Measurements from ENCODE around the gene LRBA.
"Not testable (repeated sequence)": the region's sequence is repeated elsewhere in the genome, so short reads cannot be mapped to it uniquely, and the experiment has no call there.

The LRBA gene

GRCh38 chr4:151031831-151032605 is 16.9 kb upstream of the LRBA start:
- ATAC-seq, result peak; percentile 81

GRCh38 chr4:151029537-151029936 is 14.5 kb upstream of the LRBA start:
- Mint-ChIP-seq H3K27ac (peak overlapping the region; percentile 89), H3K4me1 (peaks cover 25% of the 10 kb centered on the region), H3K36me3 (peaks cover 16% of the 10 kb centered on the region), H3K9me3 (no peaks in the 10 kb centered on the region), H3K4me3 (peak overlapping the region; percentile 69)
- ATAC-seq (peak; percentile 71), DNase-seq (ENCODE audit: low spot score in 2 of 2) (peak in 1 of 2 donors; percentile 63)

More at GRCh38 chr4:151031831-151032605, 16.9 kb upstream of the LRBA start:
- Mint-ChIP-seq H3K36me3 (peaks cover 16% of the 10 kb centered on the region), H3K4me1 (peaks cover 25% of the 10 kb centered on the region), H3K9me3 (no peaks in the 10 kb centered on the region), H3K27ac (peak overlapping the region; percentile 89), H3K4me3 (peak overlapping the region; percentile 69)
- peak in 1 of 2 donors; percentile 59 for DNase-seq (ENCODE audit: low spot score in 2 of 2)

- H3K27ac Mint-ChIP-seq, result peak overlapping the region; percentile 89
- ATAC-seq; DNase-seq (ENCODE audit: low spot score in 2 of 2); H3K9me3 Mint-ChIP-seq: not testable (repeated sequence)
- peaks cover 16% of the 10 kb centered on the region for H3K36me3 Mint-ChIP-seq
- peak overlapping the region; percentile 69 for H3K4me3 Mint-ChIP-seq
- peaks cover 25% of the 10 kb centered on the region for H3K4me1 Mint-ChIP-seq
These were observed 13.9 kb upstream of the LRBA start for GRCh38 chr4:151029006-151029405.

GRCh38 chr4:151025759-151026158 is 10.7 kb upstream of the LRBA start:
- no peak for DNase-seq (ENCODE audit: low spot score in 2 of 2)
- ATAC-seq, result no peak
- Mint-ChIP-seq H3K36me3 (peaks cover 10% of the 10 kb centered on the region), H3K4me1 (peaks cover 3% of the 10 kb centered on the region), H3K27ac (no peak overlapping the region), H3K4me3 (no peak overlapping the region), H3K9me3 (no peaks in the 10 kb centered on the region)

- DNase-seq (ENCODE audit: low spot score in 2 of 2), result no peak
- Mint-ChIP-seq H3K27ac (no peak overlapping the region), H3K4me1 (no peaks in the 10 kb centered on the region), H3K4me3 (no peak overlapping the region), H3K36me3 (no peaks in the 10 kb centered on the region), H3K9me3 (no peaks in the 10 kb centered on the region)
- ATAC-seq, result no peak
These were observed 7.5 kb upstream of the LRBA start for GRCh38 chr4:151022586-151022985.

GRCh38 chr4:151021637-151022334 is 6.7 kb upstream of the LRBA start:
- DNase-seq (ENCODE audit: low spot score in 2 of 2) (no peak), ATAC-seq (no peak)
- Mint-ChIP-seq H3K9me3 (no peaks in the 10 kb centered on the region), H3K4me3 (no peak overlapping the region), H3K4me1 (peaks cover under 1% of the 10 kb centered on the region), H3K36me3 (no peaks in the 10 kb centered on the region), H3K27ac (no peak overlapping the region)

GRCh38 chr4:151015459-151016347 is 619 bp upstream of the LRBA start:
- H3K27ac Mint-ChIP-seq, result peak overlapping the region; percentile 96
- H3K4me3 Mint-ChIP-seq, result peak overlapping the region; percentile 96
- peaks cover 33% of the 10 kb centered on the region for H3K4me1 Mint-ChIP-seq
- H3K9me3 Mint-ChIP-seq, result no peaks in the 10 kb centered on the region
- H3K36me3 Mint-ChIP-seq, result peaks cover 30% of the 10 kb centered on the region
- ATAC-seq (peak; percentile 91), DNase-seq (ENCODE audit: low spot score in 2 of 2) (peak; percentile 82 to 87)

- peak overlapping the region; percentile 96 for H3K27ac Mint-ChIP-seq
- H3K4me3 Mint-ChIP-seq, result peak overlapping the region; percentile 96
- H3K4me1 Mint-ChIP-seq, result peaks cover 33% of the 10 kb centered on the region
- DNase-seq (ENCODE audit: low spot score in 2 of 2) (no peak), ATAC-seq (no peak)
- H3K36me3 Mint-ChIP-seq, result peaks cover 47% of the 10 kb centered on the region
- H3K9me3 Mint-ChIP-seq, result no peaks in the 10 kb centered on the region
These were observed 1.1 kb downstream of the LRBA start for GRCh38 chr4:151013944-151014343.

- peak in 1 of 2 donors; percentile 23 for DNase-seq (ENCODE audit: low spot score in 2 of 2)
- Mint-ChIP-seq H3K27ac (peak overlapping the region; percentile 96), H3K4me1 (peaks cover 33% of the 10 kb centered on the region), H3K9me3 (no peaks in the 10 kb centered on the region), H3K4me3 (peak overlapping the region; percentile 96), H3K36me3 (peaks cover 52% of the 10 kb centered on the region)
- no peak for ATAC-seq
These were observed 1.6 kb downstream of the LRBA start for GRCh38 chr4:151013491-151013890.

- peak in 1 of 2 donors; percentile 47 for DNase-seq (ENCODE audit: low spot score in 2 of 2)
These were observed 2.3 kb downstream of the LRBA start for GRCh38 chr4:151012820-151013219.

GRCh38 chr4:151012376-151012775 is 2.7 kb downstream of the LRBA start:
- ATAC-seq, result no peak
- Mint-ChIP-seq H3K4me3 (peak overlapping the region; percentile 96), H3K9me3 (no peaks in the 10 kb centered on the region), H3K27ac (no peak overlapping the region), H3K4me1 (peaks cover 33% of the 10 kb centered on the region), H3K36me3 (peaks cover 63% of the 10 kb centered on the region)
- no peak for DNase-seq (ENCODE audit: low spot score in 2 of 2)

More at GRCh38 chr4:151012820-151013219, 2.3 kb downstream of the LRBA start:
- Mint-ChIP-seq H3K4me1 (peaks cover 33% of the 10 kb centered on the region), H3K4me3 (peak overlapping the region; percentile 96), H3K9me3 (no peaks in the 10 kb centered on the region), H3K36me3 (peaks cover 58% of the 10 kb centered on the region), H3K27ac (peak overlapping the region; percentile 2)
- ATAC-seq, result no peak

- H3K36me3 Mint-ChIP-seq, result peaks cover 64% of the 10 kb centered on the region
- ATAC-seq, result peak; percentile 53
- H3K9me3 Mint-ChIP-seq, result no peaks in the 10 kb centered on the region
- no peak overlapping the region for H3K27ac Mint-ChIP-seq
- H3K4me1 Mint-ChIP-seq, result peaks cover 38% of the 10 kb centered on the region
- H3K4me3 Mint-ChIP-seq, result no peak overlapping the region
- no peak for DNase-seq (ENCODE audit: low spot score in 2 of 2)
These were observed 10.9 kb downstream of the LRBA start for GRCh38 chr4:151004222-151004621.

- no peak overlapping the region for H3K27ac Mint-ChIP-seq
- ATAC-seq (no peak), DNase-seq (ENCODE audit: low spot score in 2 of 2) (no peak)
- peaks cover 34% of the 10 kb centered on the region for H3K36me3 Mint-ChIP-seq
- no peaks in the 10 kb centered on the region for H3K9me3 Mint-ChIP-seq
- no peak overlapping the region for H3K4me3 Mint-ChIP-seq
- H3K4me1 Mint-ChIP-seq, result peaks cover 38% of the 10 kb centered on the region
These were observed 14.2 kb downstream of the LRBA start for GRCh38 chr4:151000747-151001429.

GRCh38 chr4:150999086-150999485 is 16.0 kb downstream of the LRBA start:
- no peak for ATAC-seq
- no peaks in the 10 kb centered on the region for H3K9me3 Mint-ChIP-seq
- H3K4me3 Mint-ChIP-seq, result no peak overlapping the region
- peak overlapping the region; percentile 44 for H3K27ac Mint-ChIP-seq
- peaks cover 21% of the 10 kb centered on the region for H3K36me3 Mint-ChIP-seq
- H3K4me1 Mint-ChIP-seq, result peaks cover 46% of the 10 kb centered on the region
- DNase-seq (ENCODE audit: low spot score in 2 of 2), result no peak

Measured in stimulated activated effector memory CD8-positive, alpha-beta T cell treated with anti-CD3 and anti-CD28 coated beads, Interleukin-12 subunit alpha, Interleukin-12 subunit beta, amount 100 ng/mL, for 72 hours (primary cell).